ENCODE data around the gene APPL2. TPM values are rescaled to one million over a fixed set of nuclear protein-coding genes. Genes with fewer than 3 reads are reported as not detected.

The APPL2 gene, protein sequence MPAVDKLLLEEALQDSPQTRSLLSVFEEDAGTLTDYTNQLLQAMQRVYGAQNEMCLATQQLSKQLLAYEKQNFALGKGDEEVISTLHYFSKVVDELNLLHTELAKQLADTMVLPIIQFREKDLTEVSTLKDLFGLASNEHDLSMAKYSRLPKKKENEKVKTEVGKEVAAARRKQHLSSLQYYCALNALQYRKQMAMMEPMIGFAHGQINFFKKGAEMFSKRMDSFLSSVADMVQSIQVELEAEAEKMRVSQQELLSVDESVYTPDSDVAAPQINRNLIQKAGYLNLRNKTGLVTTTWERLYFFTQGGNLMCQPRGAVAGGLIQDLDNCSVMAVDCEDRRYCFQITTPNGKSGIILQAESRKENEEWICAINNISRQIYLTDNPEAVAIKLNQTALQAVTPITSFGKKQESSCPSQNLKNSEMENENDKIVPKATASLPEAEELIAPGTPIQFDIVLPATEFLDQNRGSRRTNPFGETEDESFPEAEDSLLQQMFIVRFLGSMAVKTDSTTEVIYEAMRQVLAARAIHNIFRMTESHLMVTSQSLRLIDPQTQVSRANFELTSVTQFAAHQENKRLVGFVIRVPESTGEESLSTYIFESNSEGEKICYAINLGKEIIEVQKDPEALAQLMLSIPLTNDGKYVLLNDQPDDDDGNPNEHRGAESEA
- 23.6 and 74.3 TPM in 2 replicates for total RNA-seq

DNA sequence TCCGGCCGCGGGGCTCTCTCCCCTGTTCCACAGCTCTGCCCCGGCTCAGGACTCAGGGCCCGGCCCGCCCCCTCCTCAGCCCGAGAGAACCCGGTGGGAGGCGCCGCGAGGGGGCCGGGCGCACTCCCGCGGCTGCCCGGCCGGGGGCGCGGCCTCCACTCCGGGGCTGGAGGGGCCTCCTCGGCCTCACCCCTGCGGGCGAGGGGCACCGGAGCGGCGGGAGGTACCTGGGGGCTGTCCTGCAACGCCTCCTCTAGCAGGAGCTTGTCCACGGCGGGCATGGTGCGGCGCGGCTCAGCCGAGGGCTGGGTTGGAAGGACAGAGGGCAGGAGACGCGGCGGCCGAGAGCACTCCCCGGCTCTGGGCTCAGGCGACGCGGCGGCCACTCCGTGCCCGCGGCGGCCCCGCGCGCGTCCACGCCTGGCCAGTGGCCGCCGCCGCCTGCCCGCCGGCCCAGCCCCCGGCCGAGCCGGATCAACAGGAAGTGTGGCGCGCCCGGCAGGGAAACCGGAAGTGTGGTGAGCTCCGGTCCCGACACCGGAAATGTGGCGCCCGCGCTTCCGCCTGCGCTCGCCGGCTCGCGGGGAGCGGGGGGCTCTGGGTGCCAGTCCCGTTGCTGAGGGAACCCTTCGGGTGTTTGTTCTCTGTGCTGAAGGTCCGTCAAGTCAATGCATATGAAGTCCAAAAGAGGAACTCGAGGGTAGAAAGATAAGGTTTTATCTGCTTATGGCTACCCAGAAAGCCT lies at the start of gene APPL2:
Gene APPL2, minus strand, starts transcription at position 443 of the 745 bp plus-strand sequence. Its CDS starts 162 bp downstream, at position 281.

Other genes starting within 250 kb of the APPL2 start
- gene NOPCHAP1, start 249.9 kb downstream of the APPL2 start, total RNA-seq = 4.9 and 5.5 TPM in 2 replicates
- gene ALDH1L2, start 151.7 kb downstream of the APPL2 start, total RNA-seq = 14.5 and 21.4 TPM in 2 replicates
- 66.5 and 79.5 TPM in 2 replicates for gene WASHC4, start 128.4 kb downstream of the APPL2 start, total RNA-seq
- 40.2 and 86.0 TPM in 2 replicates for gene C12orf75, start 94.5 kb upstream of the APPL2 start, total RNA-seq